Smooth muscle cell (in vitro differentiated cells): ENCODE measurements around the gene YEATS2. TPM values are rescaled to one million over a fixed set of nuclear protein-coding genes. Genes with fewer than 3 reads are reported as not detected.

ENCODE experiments used
- DNase-seq: peaks from one replicate; lab custom pipeline; 2025; ENCODE audit not compliant: unreplicated experiment; lab: John Stamatoyannopoulos, UW
- H2AFZ ChIP-seq: fragments of 200-600 bp; sonication (generic); 2 replicates; pipeline ENCODE4 v1.6.0; 2016; ENCODE audit warnings: antibody characterized with exemption, low read depth, mild to moderate bottlenecking
- H3F3A ChIP-seq: fragments of 200-600 bp; sonication (generic); 2 replicates; pipeline ENCODE4 v1.6.0; 2017; ENCODE audit warnings: antibody characterized with exemption, low read depth
- H3K27ac ChIP-seq: fragments of 200-600 bp; sonication (generic); 2 replicates; pipeline ENCODE4 v1.5.1; 2016; ENCODE audit warnings: low read depth, mild to moderate bottlenecking
- H3K27me3 ChIP-seq: fragments of 200-600 bp; sonication (generic); 2 replicates; pipeline ENCODE4 v1.6.1; 2016; ENCODE audit warnings: low read depth, mild to moderate bottlenecking
- H3K36me3 ChIP-seq: fragments of 200-600 bp; sonication (generic); 2 replicates; pipeline ENCODE4 v1.5.1; 2016; ENCODE audit warnings: low read depth
- H3K4me1 ChIP-seq: fragments of 200-600 bp; sonication (generic); 2 replicates; pipeline ENCODE4 v1.5.1; 2016; ENCODE audit warnings: low read depth
- H3K4me2 ChIP-seq: fragments of 200-600 bp; sonication (generic); 2 replicates; pipeline ENCODE4 v1.6.0; 2016; ENCODE audit warnings: mild to moderate bottlenecking
- H3K4me3 ChIP-seq: fragments of 200-600 bp; sonication (generic); 2 replicates; pipeline ENCODE4 v1.5.1; 2016; ENCODE audit warnings: mild to moderate bottlenecking
- H3K79me2 ChIP-seq: fragments of 200-600 bp; sonication (generic); 2 replicates; pipeline ENCODE4 v1.6.0; 2016; ENCODE audit warnings: low read depth, mild to moderate bottlenecking
- H3K9ac ChIP-seq: fragments of 200-600 bp; sonication (generic); 2 replicates; pipeline ENCODE4 v1.6.0; 2016; ENCODE audit warnings: low read depth
- H3K9me3 ChIP-seq: fragments of 200-600 bp; sonication (generic); replicated peaks from 2 replicates; pipeline ENCODE4 v1.5.1; 2016; ENCODE audit warnings: low read depth
- H4K20me1 ChIP-seq: fragments of 200-600 bp; sonication (generic); 2 replicates; pipeline ENCODE4 v1.6.0; 2016; ENCODE audit warnings: low read depth
- CTCF ChIP-seq: fragments of 200-600 bp; sonication (generic); IDR thresholded peaks from 2 replicates; pipeline ENCODE4 v1.5.1; 2017; ENCODE audit warnings: borderline replicate concordance, mild to moderate bottlenecking, antibody characterized with exemption; ENCODE audit not compliant: insufficient read depth, poor library complexity, severe bottlenecking
- WGBS: methylation state at CpG from one replicate; pipeline ENCODE4 v1.1.7; 2016; ENCODE audit warnings: low lambda C conversion rate; 5-methylcytosine and 5-hydroxymethylcytosine counted together
- polyA plus RNA-seq: library from polyadenylated mRNA; unstranded; fragments of >200 nt; fragmentation: Nextera tagmentation; extraction: Ambion mirVana; gene quantifications from 2 replicates; pipeline ENCODE4 v1.2.1, GENCODE V29; 2016
- total RNA-seq: library from RNA; depleted of rRNA; stranded (reverse); fragments of >200 nt; gene quantifications from 2 replicates; pipeline ENCODE4 v1.2.3, GENCODE V29; 2014

YEATS2 gene
- total and polyA plus RNA-seq, 2 experiments from 2014 or later, result 19.9 to 30.4 TPM

- Histone ChIP-seq H2AFZ (no peak overlapping the region), H3K4me1 (no peaks in the 10 kb centered on the region), H3K9ac (no peak overlapping the region), H3K79me2 (no peaks in the 10 kb centered on the region), H3F3A (no peaks in the 10 kb centered on the region), H4K20me1 (peaks cover 24% of the 10 kb centered on the region), H3K36me3 (peaks cover 12% of the 10 kb centered on the region), H3K27me3 (no peaks in the 10 kb centered on the region), H3K27ac (peak overlapping the region; percentile 66), H3K4me3 (no peak overlapping the region), H3K4me2 (no peak overlapping the region), H3K9me3 (no peaks in the 10 kb centered on the region)
- 50% methylated on average over 7 of the region's 7 CpGs for WGBS
- DNase-seq, result no peak
- TF ChIP-seq CTCF, result no peak
These were observed 67.5 kb downstream of the YEATS2 start for GRCh38 chr3:183764847-183765731.

GRCh38 chr3:183766107-183766506 lies 68.5 kb downstream of the YEATS2 start:
- Histone ChIP-seq H3K9ac (no peak overlapping the region), H3K27ac (no peak overlapping the region), H3K27me3 (no peaks in the 10 kb centered on the region), H2AFZ (no peak overlapping the region), H3K79me2 (no peaks in the 10 kb centered on the region), H3K4me3 (no peak overlapping the region), H4K20me1 (peaks cover 24% of the 10 kb centered on the region), H3K36me3 (peaks cover 12% of the 10 kb centered on the region), H3K4me2 (no peak overlapping the region), H3K9me3 (no peaks in the 10 kb centered on the region), H3F3A (no peaks in the 10 kb centered on the region), H3K4me1 (no peaks in the 10 kb centered on the region)
- no peak for DNase-seq
- no peak for TF ChIP-seq CTCF

GRCh38 chr3:183766745-183767606 lies 69.4 kb downstream of the YEATS2 start:
- Histone ChIP-seq H3K9me3 (no peaks in the 10 kb centered on the region), H3K27me3 (no peaks in the 10 kb centered on the region), H4K20me1 (peaks cover 24% of the 10 kb centered on the region), H3K9ac (no peak overlapping the region), H3F3A (no peaks in the 10 kb centered on the region), H3K4me1 (no peaks in the 10 kb centered on the region), H3K4me3 (no peak overlapping the region), H3K36me3 (peaks cover 8% of the 10 kb centered on the region), H3K79me2 (no peaks in the 10 kb centered on the region), H3K27ac (no peak overlapping the region), H3K4me2 (no peak overlapping the region), H2AFZ (no peak overlapping the region)
- DNase-seq, result peak; percentile 2
- peak; percentile 68 for TF ChIP-seq CTCF
- 77% methylated on average over 9 of the region's 9 CpGs for WGBS
